Measurements from ENCODE around the gene ZNF862. TPM values are rescaled to one million over a fixed set of nuclear protein-coding genes. Genes with fewer than 3 reads are reported as not detected.
"Not testable (repeated sequence)": the region's sequence is repeated elsewhere in the genome, so short reads cannot be mapped to it uniquely, and the experiment has no call there.

Gene ZNF862
- total and polyA plus RNA-seq, 2 of the 13 experiments (the other 11 are each of a cell fraction or from before 2014, with no cell fraction given) = 0.89 to 2.0 TPM

GRCh38 chr7:149887311-149887710 lies 49.1 kb downstream of the ZNF862 start:
- no peak for ATAC-seq
- BruUV-seq (replicated peaks) = no TSS peak
- Histone ChIP-seq H3K4me2 (ENCODE audit: low read depth, low read length) (no peak overlapping the region), H2AFZ (ENCODE audit: low read length) (no peak overlapping the region), H4K20me1 (ENCODE audit: insufficient read depth, low read length) (no peaks in the 10 kb centered on the region), H3K79me2 (ENCODE audit: insufficient read depth, low read length) (no peaks in the 10 kb centered on the region), H3K4me1 (ENCODE audit: insufficient read depth, low read length) (peaks cover 45% of the 10 kb centered on the region), H3K27me3 (ENCODE audit: control insufficient read depth in 1 of 2, insufficient read depth in 2 of 2, low read length in 2 of 2) (no peaks in the 10 kb centered on the region; a peak in 1 of 5 replicates), H3K9ac (ENCODE audit: insufficient read depth, low read depth, low read length) (no peak overlapping the region), H3K36me3 (replicated peaks in 1 of 2; ENCODE audit: control insufficient read depth in 1 of 2, insufficient read depth in 2 of 2, low read length in 2 of 2) (no peaks in the 10 kb centered on the region), H3K4me3 (replicated peaks in 1 of 3; ENCODE audit: insufficient read depth in 1 of 3, low read depth in 2 of 3, low read length in 3 of 3) (no peak overlapping the region), H3K27ac (ENCODE audit: extremely low read length, insufficient read depth, low read length) (no peak overlapping the region), H3K9me3 (ENCODE audit: low read length) (no peaks in the 10 kb centered on the region)
- intact Hi-C loops (cut with micrococcal nuclease; ENCODE audit: unreplicated experiment) (no loop called here), in situ Hi-C loops (cut with HindIII; ENCODE audit: extremely low pct_ligation_motif_present, low pct_unique_long_range_greater_than_20kb) (no loop called here)
- no peak for FAIRE-seq
- ChIA-PET POLR2A (no interaction called here), CTCF (ENCODE audit: low intra/inter-chr PET ratio, low total read pairs) (no interaction called here)
- TF ChIP-seq, protein P1, sequence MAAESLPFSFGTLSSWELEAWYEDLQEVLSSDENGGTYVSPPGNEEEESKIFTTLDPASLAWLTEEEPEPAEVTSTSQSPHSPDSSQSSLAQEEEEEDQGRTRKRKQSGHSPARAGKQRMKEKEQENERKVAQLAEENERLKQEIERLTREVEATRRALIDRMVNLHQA (CRISPR knock-in tag; IDR thresholded peaks at IDR 0.05) = no peak
- no peak for TF ChIP-seq THYN1 (CRISPR knock-in tag; IDR thresholded peaks at IDR 0.05; ENCODE audit: borderline replicate concordance, low read depth)
- TF ChIP-seq ZNF75D (CRISPR knock-in tag; IDR thresholded peaks at IDR 0.05; ENCODE audit: borderline replicate concordance) = no peak
- TF ChIP-seq, protein P2, sequence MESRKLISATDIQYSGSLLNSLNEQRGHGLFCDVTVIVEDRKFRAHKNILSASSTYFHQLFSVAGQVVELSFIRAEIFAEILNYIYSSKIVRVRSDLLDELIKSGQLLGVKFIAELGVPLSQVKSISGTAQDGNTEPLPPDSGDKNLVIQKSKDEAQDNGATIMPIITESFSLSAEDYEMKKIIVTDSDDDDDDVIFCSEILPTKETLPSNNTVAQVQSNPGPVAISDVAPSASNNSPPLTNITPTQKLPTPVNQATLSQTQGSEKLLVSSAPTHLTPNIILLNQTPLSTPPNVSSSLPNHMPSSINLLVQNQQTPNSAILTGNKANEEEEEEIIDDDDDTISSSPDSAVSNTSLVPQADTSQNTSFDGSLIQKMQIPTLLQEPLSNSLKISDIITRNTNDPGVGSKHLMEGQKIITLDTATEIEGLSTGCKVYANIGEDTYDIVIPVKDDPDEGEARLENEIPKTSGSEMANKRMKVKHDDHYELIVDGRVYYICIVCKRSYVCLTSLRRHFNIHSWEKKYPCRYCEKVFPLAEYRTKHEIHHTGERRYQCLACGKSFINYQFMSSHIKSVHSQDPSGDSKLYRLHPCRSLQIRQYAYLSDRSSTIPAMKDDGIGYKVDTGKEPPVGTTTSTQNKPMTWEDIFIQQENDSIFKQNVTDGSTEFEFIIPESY (CRISPR knock-in tag; IDR thresholded peaks at IDR 0.05) = no peak
- TF ChIP-seq LRRFIP1 (CRISPR knock-in tag; conservative IDR thresholded peaks at IDR 0.05) = no peak
- TF ChIP-seq MEIS1 (CRISPR knock-in tag; IDR thresholded peaks at IDR 0.05; ENCODE audit: borderline replicate concordance) = no peak
- TF ChIP-seq ZNF883 (CRISPR knock-in tag; IDR thresholded peaks at IDR 0.05; ENCODE audit: not compliant biosample characterization) = no peak
- no peak for TF ChIP-seq YEATS4 (CRISPR knock-in tag; IDR thresholded peaks at IDR 0.05; ENCODE audit: borderline replicate concordance)
- TF ChIP-seq ZNF547 (CRISPR knock-in tag; IDR thresholded peaks at IDR 0.05) = no peak
- no peak for DNase-seq (ENCODE audit: low spot score)
- WGBS (ENCODE audit: low lambda C conversion rate) = 97% methylated on average over 5 of the region's 7 CpGs

GRCh38 chr7:149890715-149891114 lies 52.5 kb downstream of the ZNF862 start:
- peaks cover 11% of the 10 kb centered on the region for H3K4me1 ChIP-seq (ENCODE audit: insufficient read depth, low read length)
- H3K27me3 ChIP-seq (ENCODE audit: control insufficient read depth in 1 of 2, insufficient read depth in 2 of 2, low read length in 2 of 2); H4K20me1 ChIP-seq (ENCODE audit: insufficient read depth, low read length); ATAC-seq; intact Hi-C loops (cut with micrococcal nuclease; ENCODE audit: unreplicated experiment); H2AFZ ChIP-seq (ENCODE audit: low read length); DNase-seq (ENCODE audit: low spot score); H3K27ac ChIP-seq (ENCODE audit: extremely low read length, insufficient read depth, low read length); H3K79me2 ChIP-seq (ENCODE audit: insufficient read depth, low read length); BruUV-seq (replicated peaks); FAIRE-seq; POLR2A ChIA-PET; H3K9ac ChIP-seq (ENCODE audit: insufficient read depth, low read depth, low read length); CTCF ChIA-PET (ENCODE audit: low intra/inter-chr PET ratio, low total read pairs); H3K4me3 ChIP-seq (replicated peaks in 1 of 3; ENCODE audit: insufficient read depth in 1 of 3, low read depth in 2 of 3, low read length in 3 of 3); H3K9me3 ChIP-seq (ENCODE audit: low read length); in situ Hi-C loops (cut with HindIII; ENCODE audit: extremely low pct_ligation_motif_present, low pct_unique_long_range_greater_than_20kb); H3K4me2 ChIP-seq (ENCODE audit: low read depth, low read length); H3K36me3 ChIP-seq (replicated peaks in 1 of 2; ENCODE audit: control insufficient read depth in 1 of 2, insufficient read depth in 2 of 2, low read length in 2 of 2): not testable (repeated sequence)
- 35% methylated on average over 2 of the region's 2 CpGs for WGBS (ENCODE audit: low lambda C conversion rate)
